ENCODE results near the gene AKT1.

DNA sequence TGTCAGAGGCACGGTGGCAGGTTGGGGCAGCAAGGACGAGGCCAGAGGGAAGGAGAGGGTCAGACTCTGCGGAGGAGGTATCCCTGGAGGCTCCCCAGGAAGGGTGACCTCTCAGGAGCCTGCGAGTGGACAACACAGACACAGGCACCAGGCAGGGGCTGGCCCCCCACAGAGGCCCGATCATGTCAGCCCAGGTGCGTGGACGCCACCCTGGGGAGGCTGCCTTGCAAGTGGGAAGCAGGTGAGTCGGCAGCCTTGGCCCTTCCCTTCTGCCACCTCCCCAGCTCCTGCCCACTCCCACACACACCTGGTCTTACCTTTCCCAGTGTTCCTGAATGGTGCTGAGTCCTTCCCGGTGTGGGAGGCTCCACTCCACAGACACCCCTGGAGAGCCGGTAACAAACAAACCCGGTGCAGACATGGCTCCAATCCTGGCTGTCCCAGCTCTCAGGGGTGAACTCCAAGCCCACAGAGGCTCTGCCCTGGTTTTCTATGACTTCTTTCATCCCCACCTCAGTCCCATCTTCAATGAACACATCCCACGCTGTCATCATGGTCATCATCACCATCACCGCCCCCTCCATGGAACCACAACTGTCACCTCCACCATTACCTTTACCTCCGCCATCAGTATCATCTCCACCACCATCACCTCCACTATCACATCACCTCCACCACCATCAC, 10.5 kb upstream of the AKT1 start:
- no peak for TF ChIP-seq POLR2A (IDR thresholded peaks at IDR 0.05; ENCODE audit: low read depth, low read length)
- TF ChIP-seq POLR2AphosphoS5 (IDR thresholded peaks at IDR 0.05; ENCODE audit: low read depth, low read length) = no peak
